Esophagus muscularis mucosa (tissue), 4 donors: Measurements from ENCODE around the gene MRPS15. TPM values are rescaled to one million over a fixed set of nuclear protein-coding genes. Genes with fewer than 3 reads are reported as not detected.

Experiments
- DNase-seq: peaks from one replicate; pipeline ENCODE4 v3.0.0-alpha.2; 2017; ENCODE audit errors: extremely low spot score
- H3K27ac ChIP-seq, 4 donors: fragments of 200-600 bp; sonication (generic); replicated peaks in 1 of 4; 1 replicate in 3 of 4; 2 replicates in 1 of 4; pipeline ENCODE4 v1.5.1; 2016 to 2019; ENCODE audit warnings: mild to moderate bottlenecking in 1 of 4
- H3K27me3 ChIP-seq, 4 donors: fragments of 200-600 bp; sonication (generic); one replicate each; pipeline versions ENCODE4 v1.5.1 to v1.6.0; 2016 to 2019
- H3K36me3 ChIP-seq, 4 donors: fragments of 200-600 bp; sonication (generic); one replicate each; pipeline ENCODE4 v1.5.1; 2016 to 2019
- H3K4me1 ChIP-seq, 4 donors: fragments of 200-600 bp; sonication (generic); one replicate each; pipeline ENCODE4 v1.5.1; 2016 to 2019
- H3K4me3 ChIP-seq, 4 donors: fragments of 200-600 bp; sonication (generic); 1 replicate in 2 of 4; 2 replicates in 2 of 4; pipeline ENCODE4 v1.5.1; 2016 to 2019; ENCODE audit warnings: mild to moderate bottlenecking in 4 of 4, moderate library complexity in 1 of 4
- H3K9me3 ChIP-seq, 4 donors: fragments of 200-600 bp; sonication (generic); 1 replicate in 3 of 4; 2 replicates in 1 of 4; pipeline ENCODE4 v1.5.1; 2016 to 2019
- CTCF ChIP-seq, 3 experiments: fragments of 200-600 bp in 2 of 3; fragments of 450-650 bp in 1 of 3; sonication (generic) in 2 of 3; IDR thresholded peaks; one replicate each; pipeline ENCODE4 v1.5.1; 2017 to 2019; ENCODE audit warnings: antibody characterized with exemption in 3 of 3, mild to moderate bottlenecking in 2 of 3, moderate library complexity in 1 of 3
- EP300 ChIP-seq: sonication (generic); formaldehyde crosslinking; IDR thresholded peaks from one replicate; pipeline ENCODE4 v1.6.1; 2017; ENCODE audit warnings: antibody characterized with exemption
- POLR2A ChIP-seq: fragments of 450-650 bp; IDR thresholded peaks from one replicate; pipeline ENCODE4 v1.6.1; 2017; ENCODE audit warnings: antibody characterized with exemption, moderate library complexity, mild to moderate bottlenecking, low read depth
- POLR2AphosphoS5 ChIP-seq, 2 donors: sonication (generic); formaldehyde crosslinking; IDR thresholded peaks; one replicate each; pipeline ENCODE4 v1.6.1; 2017; ENCODE audit warnings: antibody characterized with exemption in 2 of 2
- WGBS: methylation state at CpG from one replicate; pipeline ENCODE4 v1.1.5; 2018; 5-methylcytosine and 5-hydroxymethylcytosine counted together
- intact Hi-C: fragments of 100-400 bp; cut with DNase I; formaldehyde crosslinking; loops from one replicate; pipeline ENCODE4 v1.15.1; 2023
- small RNA-seq, 3 donors: library from RNA; depleted of rRNA; stranded (forward); fragments of <200 nt; gene quantifications; one replicate each; pipeline ENCODE3, GENCODE V24; 2016
- total RNA-seq, 4 donors: library from RNA; depleted of rRNA; stranded (reverse); fragments of >200 nt; gene quantifications; one replicate each; pipeline versions ENCODE4 v1.1.0 to v1.2.1, GENCODE V29; 2016

MRPS15 gene
- total RNA-seq, 4 donors from 2014 or later: 64.8 to 109 (median 86.8) TPM

GRCh38 chr1:36406440-36406839 is 57.7 kb downstream of the MRPS15 start:
- H3K9me3 ChIP-seq: no peaks in the 10 kb centered on the region
- 71% methylated on average over 1 of the region's 1 CpG for WGBS
- DNase-seq: no peak
- H3K27me3 ChIP-seq: no peaks in the 10 kb centered on the region
- intact Hi-C loops: no loop called here
- H3K4me1 ChIP-seq: no peaks in the 10 kb centered on the region
- no peaks in the 10 kb centered on the region for H3K36me3 ChIP-seq
- H3K4me3 ChIP-seq: no peak overlapping the region
- TF ChIP-seq POLR2A: no peak
- no peak for TF ChIP-seq CTCF (IDR thresholded peaks at IDR 0.05)
- TF ChIP-seq POLR2AphosphoS5 (IDR thresholded peaks at IDR 0.05): no peak
- TF ChIP-seq EP300: no peak
- no peak overlapping the region for H3K27ac ChIP-seq

Small RNA genes within 50 kb of the gene (small RNA-seq; reads per million reads assigned to genes)
- gene SNORA63C: 1.7 to 2.9 (median 2.0) reads per million in 3 donors

Other genes starting within 250 kb of the MRPS15 start
- 100 to 1,000 TPM in 2 of 4 donors, 10 to 100 TPM in 2; 90.3 to 116 (median 104) TPM for gene THRAP3, start 239.9 kb downstream of the MRPS15 start, total RNA-seq
- gene SH3D21, start 158.0 kb downstream of the MRPS15 start, total RNA-seq: 1 to 10 TPM in 2 of 4 donors, under 1 TPM in 2; 0.26 to 2.0 (median 1.1) TPM
- 100 to 1,000 TPM in 2 of 4 donors, 10 to 100 TPM in 2; 45.1 to 129 (median 79.5) TPM for gene EVA1B, start 140.7 kb downstream of the MRPS15 start, total RNA-seq
- gene STK40, start 78.5 kb downstream of the MRPS15 start, total RNA-seq: 100 to 1,000 TPM in 1 of 4 donors, 10 to 100 TPM in 3; 67.7 to 103 (median 80.2) TPM
- gene LSM10, start 66.5 kb downstream of the MRPS15 start, total RNA-seq: 10 to 100 TPM; 42.2 to 64.5 (median 59.5) TPM
- gene OSCP1, start 13.9 kb downstream of the MRPS15 start, total RNA-seq: 10 to 100 TPM in 2 of 4 donors, 1 to 10 TPM in 2; 8.2 to 10.8 (median 9.6) TPM
- 10 to 100 TPM in 1 of 4 donors, 1 to 10 TPM in 3; 5.9 to 32.5 (median 7.4) TPM for gene CSF3R, start 18.5 kb upstream of the MRPS15 start, total RNA-seq